IPS-NIHi7 (cell line): ENCODE data around the gene AGPAT4.
A peak's percentile ranks its signal among the peaks of the same experiment; 100 is the strongest.
"Not testable (repeated sequence)": the region's sequence is repeated elsewhere in the genome, so short reads cannot be mapped to it uniquely, and the experiment has no call there.

Experiments used
- DNase-seq: peaks from one replicate; pipeline ENCODE4 v3.0.0; 2012; ENCODE audit warnings: mixed read lengths; ENCODE audit errors: extremely low spot score

AGPAT4 gene

DNA sequence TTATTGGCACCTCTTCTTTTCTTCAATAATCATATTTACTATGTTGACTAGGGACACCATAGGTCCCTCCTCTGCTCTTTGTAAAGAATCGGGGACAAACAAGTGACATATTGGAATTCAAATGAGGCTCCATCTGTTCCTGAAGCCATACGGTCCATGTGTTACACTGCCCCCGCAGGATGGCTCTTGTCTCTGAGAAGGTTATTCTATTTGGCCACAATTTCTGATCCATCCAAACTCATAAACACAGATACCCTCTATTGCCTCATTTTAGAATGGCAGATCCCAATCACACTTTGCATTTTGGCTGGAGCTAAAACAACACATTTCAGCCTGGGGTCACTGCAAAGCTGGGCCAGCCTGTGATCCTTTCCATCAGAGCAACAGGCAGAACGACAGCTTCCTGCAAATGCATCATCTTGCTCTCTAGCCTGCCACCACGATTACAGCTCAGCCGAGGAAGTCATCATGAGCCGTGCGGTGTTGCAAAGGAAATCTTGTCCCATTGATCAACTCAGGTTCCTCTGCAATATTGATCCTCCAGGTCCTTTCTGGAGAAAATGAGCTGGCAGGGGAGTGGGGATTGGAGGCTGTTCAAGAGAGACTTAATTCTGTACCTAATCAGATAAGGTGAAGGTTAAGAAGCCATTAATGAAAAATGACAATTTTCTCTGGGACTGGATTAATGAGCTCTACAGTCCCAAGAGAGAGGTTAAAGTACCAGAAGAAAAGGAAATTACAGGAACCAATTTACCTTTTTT lies 73.1 kb downstream of the AGPAT4 start:
- DNase-seq, result no peak

DNA sequence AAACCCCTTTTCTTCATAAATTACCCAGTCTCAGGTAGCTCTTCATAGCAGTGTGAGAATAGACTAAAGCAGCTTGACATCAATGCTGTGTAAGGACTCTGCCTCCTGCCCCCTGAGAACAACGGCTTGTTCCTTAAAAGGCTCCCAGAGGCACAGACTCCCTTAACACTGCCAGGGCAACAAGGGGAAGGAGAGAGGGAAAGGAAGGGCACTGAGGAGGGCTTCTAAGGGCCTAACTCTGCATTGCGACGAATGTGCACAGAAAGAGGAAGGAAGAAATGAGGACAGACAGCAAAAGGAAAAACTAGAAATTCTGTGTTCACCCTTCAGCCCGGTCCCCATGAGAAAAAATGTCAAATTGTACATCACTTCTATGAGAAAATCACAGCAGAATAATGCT lies 74.0 kb downstream of the AGPAT4 start:
- DNase-seq, result no peak

DNA sequence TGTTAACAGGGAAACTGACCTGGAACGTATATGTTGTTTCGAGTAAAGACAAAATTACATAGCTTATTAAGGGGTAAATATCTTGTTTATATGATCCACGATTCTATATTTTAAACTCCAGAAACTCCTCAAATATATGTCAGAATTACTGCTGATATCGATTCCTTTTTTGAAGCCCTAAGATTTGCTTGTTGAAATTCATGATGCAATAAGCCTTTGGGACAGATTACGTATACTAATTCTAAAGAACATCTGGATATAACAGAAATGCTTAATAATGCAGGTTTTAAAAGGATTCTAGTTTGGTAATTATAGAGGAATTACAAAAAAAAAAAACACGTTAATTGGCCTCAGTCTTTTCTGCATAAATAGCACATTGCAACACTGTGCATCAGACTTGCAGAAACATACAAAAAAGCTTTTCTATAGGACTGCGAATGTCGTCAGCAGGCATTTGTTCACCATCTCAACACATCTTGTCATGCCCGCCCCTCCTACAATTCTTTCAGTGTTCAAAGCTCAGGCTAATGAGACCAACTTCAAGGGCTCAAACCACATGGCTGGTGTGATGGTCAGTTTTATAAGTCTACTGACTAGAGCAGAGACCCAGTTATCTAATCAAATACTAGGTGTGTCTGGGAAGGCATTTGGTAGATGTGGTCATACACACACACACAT lies 74.9 kb downstream of the AGPAT4 start:
- DNase-seq, result no peak

DNA sequence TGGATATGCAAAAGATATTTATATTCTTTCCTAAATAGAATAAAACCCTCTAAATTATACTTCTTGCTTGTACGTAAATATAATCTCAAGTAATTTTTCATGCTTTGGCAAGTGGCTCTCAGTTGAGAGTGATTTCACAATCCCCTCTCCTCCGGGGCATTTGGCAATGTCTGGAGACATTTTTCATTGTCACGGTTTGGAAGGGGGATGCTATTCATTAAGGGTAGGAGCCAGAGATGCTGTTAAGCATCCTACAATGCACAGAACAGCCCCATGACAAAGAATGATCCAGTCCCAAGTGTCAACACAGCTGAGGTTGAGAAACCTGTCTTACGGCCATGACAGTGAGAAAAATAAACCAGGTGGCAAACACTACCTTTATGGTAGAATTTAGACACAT lies 75.7 kb downstream of the AGPAT4 start:
- DNase-seq, result no peak

DNA sequence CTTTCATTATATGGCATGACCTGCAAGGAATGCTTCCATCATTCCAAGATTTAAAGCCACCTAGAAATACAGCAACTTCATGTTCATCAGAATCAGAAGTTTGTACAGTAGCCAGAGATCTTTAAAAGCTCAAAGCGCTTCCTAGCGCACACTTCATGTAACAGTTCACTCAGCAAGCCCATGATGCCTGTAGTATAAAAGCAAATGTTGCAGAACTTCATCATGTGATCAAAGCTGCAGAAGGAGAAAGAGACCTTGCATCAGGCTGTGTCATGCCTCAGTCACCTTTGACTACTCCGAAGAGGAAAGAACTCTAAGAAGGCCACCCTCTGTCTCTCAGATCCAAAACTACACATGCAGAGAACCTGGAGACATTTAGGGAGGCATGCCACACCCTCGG lies 78.5 kb downstream of the AGPAT4 start:
- DNase-seq, result no peak

DNA sequence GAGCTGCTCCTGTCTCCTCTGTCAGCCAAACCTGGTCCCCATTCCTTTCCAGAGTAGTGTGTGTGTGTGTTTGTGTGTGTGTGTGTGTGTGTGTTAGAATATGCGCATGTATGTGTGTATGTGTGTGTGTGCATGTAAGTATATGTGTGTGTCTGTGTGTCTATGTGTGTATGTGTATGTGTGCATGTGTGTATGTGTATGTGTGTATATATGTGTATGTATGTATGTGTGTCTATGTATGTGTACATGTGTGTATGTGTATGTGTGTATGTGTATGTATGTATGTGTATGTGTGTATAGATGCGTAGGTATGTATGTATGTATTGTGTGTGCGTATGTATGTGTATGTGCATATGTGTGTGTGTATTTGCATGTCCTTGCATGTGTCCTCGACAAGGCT lies 79.5 kb downstream of the AGPAT4 start:
- DNase-seq, result no peak

DNA sequence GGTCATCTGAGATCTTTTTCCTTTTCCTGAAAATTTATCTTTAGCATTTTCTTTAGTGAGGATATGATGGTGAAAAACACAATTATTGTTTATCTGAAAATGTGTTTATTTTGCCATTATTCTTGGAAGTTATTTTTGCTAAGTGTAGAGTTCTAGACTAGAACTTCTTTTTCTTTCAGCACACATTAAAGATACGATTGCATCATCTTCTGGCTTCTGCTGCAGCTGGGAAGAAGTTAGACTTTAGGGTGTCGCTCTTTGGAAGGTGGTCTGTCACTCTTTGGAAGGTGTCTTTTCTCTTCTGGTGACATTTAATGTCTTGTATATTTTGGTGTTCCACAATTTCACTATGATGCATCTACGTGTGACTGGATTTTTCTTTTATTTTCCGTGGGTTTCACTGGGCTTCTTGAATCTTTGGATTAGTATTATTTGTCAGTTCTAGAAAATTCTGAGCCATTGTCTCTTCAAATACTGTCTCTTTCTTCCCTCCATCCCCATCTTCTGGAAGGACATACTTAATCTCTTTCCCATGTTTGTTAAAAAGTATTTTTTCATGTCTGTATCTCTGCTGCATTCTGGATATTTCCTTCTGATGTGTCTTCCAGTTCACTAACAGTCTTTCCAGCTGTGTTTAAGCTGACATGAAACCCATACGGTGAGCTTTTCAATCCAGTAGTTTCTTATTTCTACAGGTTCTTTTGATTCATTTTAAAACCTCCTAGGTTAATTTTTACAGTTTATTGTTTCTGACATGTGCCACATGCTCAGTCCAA lies 81.0 kb downstream of the AGPAT4 start:
- DNase-seq, result no peak

DNA sequence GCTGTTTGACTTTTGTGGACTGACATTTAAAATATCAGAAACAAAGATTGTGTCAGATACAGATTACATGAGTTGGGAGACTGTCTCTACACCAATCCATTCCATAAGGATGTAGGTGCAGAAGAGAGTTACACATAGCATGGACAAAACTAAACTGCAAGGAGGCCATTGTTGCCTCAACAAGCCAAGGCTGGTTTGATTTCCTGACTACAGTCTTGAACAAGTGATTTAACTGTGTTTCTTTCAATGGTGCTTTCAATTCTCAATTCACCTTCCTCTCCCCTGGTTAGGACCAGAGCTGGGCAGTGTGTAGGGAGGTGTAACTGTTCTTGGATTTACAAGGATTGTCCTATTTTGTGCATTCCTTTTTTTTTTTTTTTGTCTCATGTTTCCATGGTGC lies 82.2 kb downstream of the AGPAT4 start:
- DNase-seq, result no peak

DNA sequence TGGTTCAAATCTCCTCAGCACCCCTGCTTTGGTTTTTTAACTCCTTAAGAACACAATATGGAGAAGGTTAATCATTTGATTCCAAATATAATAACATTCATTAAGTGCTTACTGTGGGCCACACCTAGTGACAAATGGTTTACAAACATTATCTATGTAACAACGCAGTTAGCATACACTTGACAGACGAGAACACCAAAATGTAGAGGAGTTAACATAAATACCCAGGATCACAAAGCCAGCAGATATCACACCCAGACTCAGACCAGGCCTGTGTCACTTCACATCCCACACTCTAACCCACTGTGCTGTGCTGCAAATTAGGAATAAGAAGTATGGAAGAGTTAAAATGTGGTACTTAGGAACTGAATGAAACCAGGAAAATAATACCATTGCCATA lies 82.9 kb downstream of the AGPAT4 start:
- DNase-seq, result no peak

DNA sequence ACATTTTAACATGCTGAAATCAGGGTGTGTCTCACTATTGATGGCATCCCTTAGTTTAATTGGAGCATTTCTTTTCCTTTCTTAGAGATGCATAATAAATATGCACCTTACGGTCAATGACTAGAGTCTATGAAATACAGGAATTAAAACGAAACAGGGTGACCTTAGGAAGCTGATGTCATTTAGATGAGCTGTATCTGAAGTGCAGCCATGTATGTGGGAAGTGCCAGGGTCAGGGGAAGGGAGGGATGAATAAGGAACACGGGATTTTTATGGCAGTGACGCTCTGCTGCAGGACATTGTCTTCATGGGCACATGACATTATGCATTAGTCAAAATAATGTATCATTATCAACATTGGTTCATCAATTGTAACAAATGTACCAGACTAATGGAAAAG lies 84.0 kb downstream of the AGPAT4 start:
- no peak for DNase-seq

DNA sequence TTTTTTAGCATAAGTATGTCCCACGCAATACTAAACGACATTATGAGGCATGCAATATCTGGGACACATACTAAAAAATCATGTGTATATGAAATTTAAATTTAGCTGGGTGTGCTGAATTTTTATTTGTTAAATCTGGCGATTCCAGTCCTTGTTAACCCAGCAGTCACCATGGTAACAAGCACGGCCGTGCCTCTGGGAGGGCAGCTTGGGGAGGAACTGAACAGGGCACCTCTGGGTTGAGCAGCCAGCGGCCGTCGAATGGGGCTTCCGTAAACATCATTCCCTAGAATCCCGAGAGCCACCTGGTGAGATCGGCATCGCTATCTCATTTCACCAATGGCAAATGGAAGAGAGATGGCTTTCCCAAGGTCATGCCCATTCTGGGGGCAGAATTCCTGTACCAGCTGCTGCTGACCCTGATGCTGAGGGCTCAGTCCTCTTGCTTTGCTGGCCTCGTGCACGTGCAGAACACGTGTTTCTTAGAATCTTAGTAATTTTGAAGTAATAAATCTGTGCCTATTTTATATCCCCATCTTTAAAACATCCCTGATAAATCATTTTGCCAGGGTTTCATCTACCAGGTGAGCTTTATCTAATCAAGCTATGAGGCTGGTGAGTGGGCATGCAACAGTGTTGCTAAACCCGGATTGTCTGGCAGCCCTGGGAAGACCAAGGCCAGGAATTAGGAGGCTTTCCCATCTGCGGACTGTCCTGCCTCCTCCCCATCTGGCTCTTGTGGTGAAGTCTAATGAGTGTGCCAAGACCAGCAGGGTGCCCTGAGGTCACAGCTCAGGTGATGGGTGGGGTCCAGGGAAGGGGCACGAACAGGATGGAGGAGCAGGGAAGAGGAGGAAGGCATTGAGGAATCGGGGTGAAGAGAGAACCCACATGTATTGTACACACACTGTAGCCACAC lies 85.1 kb downstream of the AGPAT4 start:
- DNase-seq, result no peak

DNA sequence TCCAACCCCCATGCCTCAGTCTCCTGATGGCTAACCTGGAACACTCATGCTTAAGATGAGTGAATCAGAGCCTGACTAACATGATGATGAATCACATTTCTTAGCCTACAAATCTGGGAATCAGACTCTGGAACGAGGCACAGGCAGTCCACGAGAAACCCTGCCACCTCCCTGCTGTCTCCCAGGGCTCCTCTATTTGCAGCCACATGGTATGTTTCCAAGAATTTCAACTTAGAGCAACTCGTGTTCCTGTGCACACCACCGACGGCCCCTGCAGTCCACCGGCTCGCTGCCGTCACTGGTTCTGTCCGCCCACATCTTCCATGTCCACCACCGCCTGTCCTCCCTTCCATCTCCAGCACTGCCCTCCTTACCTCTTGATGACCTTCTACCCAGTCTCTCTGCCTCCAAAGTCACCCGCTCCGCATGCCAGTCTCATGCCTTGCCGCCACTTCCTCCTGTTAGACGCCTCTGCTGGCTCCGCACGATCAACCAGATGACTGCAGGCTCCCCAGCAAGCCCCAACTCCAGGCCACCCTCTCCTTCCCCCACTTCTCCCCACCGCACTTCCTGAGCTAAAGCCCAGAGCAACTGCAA lies 87.6 kb downstream of the AGPAT4 start:
- DNase-seq, result no peak

DNA sequence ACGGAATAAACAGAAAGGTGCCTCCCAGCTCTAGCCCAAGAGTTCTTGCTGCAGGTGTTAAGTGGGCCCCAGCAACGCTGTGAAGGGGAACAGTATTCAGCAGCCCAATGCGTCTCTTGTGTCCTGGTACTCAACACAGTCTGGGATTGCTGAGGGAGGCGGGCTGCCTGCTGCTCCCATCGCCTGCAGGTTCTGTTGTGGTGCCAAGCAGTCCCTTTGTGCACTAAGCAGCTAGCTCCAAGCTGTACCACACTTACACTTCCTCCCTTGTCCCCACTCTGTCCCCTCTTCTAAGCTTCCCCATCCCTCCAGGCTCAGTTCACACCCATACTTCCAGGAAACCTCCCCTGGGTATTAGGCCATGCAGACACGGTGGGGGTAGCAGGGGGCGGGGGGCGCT lies 92.7 kb downstream of the AGPAT4 start:
- DNase-seq, result no peak

DNA sequence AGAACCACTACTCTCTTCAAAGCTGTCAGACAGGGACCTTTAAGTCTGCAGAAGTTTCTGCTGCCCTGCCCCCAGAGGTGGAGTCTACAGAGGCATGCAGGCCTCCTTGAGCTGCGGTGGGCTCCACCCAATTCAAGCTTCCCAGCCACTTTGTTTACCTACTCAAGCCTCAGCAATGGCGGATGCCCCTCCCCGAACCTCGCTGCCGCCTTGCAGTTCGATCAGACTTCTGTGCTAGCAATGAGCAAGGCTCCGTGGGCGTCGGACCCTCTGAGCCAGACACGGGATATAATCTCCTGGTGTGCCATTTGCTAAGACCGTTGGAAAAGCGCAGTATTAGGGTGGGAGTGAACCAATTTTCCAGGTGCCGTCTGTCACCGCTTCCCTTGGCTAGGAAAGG lies 95.7 kb downstream of the AGPAT4 start:
- DNase-seq, result not testable (repeated sequence)

DNA sequence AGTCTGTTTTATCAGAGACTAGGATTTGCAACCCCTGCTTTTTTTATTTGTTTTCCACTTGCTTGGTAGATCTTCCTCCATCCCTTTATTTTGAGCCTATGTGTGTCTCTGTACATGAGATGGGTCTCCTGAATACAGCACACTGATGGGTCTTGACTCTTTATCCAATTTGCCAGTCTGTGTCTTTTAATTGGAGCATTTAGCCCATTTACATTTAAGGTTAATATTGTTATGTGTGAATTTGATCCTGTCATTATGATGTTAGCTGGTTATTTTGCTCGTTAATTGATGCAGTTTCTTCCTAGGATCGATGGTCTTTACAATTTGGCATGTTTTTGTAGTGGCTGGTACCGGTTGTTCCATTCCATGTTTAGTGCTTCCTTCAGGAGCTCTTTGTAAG lies 97.4 kb downstream of the AGPAT4 start:
- DNase-seq, result not testable (repeated sequence)

DNA sequence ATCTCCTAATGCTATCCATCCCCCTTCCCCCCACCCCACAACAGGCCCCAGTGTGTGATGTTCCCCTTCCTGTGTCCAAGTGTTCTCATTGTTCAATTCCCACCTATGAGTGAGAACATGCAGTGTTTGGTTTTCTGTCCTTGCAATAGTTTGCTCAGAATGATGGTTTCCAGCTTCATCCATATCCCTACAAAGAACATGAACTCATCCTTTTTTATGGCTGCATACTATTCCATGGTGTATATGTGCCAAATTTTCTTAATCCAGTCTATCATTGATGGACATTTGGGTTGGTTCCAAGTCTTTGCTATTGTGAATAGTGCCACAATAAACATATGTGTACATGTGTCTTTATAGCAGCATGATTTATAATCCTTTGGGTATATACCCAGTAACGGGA lies 101.1 kb downstream of the AGPAT4 start:
- not testable (repeated sequence) for DNase-seq

DNA sequence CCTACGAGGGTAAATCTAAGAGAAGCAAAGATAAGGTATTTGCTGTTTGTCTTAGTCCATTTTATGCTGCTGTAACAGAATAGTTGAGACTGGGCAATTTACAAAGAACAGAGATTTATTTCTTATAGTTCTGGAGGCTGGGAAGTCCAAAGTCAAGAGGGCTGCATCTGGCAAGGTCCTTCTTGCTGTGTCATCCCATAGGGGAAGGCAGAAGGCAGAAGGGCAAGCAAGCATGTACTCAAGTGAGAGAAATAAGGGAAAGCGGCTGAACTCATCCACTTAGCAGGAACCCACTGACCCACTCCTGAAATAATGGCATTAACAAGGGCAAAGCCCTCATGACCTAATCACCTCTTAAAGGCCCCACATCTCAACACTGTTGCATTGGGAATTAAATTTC lies 102.7 kb downstream of the AGPAT4 start:
- DNase-seq, result no peak

DNA sequence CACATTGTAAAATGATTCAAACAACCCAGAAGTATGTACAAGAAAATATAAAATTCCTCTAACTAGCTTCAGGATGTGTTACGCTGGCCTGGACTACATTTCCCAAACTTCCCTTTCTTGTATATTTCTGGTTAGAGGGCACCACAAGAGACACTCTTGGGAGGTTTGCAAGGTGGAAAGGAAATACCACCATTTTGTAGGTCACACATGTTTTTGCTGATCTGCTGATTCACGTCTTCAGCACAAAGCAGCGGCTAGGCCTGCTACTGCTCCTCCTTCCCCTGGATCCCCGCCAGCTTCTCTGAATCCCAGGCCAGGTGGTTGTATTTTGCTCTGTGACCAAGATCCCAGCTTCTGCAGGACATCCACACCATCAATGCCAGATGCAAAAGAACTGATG lies 104.2 kb downstream of the AGPAT4 start:
- no peak for DNase-seq

DNA sequence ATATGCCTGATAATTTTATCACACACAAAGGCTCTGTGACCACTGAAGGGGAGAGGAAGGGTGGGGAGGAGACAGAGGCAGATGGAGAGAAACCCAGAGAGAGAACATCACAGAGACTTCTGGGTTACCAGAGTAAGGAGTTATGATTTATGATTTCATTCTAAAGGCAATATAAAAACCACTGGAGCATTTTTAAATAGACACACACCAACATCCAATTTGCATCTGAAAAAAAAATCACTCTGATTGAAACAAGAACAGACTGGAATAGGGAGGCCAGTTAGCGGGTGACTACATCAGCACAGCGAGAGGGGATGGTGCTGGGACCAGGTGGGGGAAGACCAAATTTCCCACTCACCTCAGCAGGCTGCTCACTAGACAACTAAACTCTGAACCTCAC lies 104.8 kb downstream of the AGPAT4 start:
- no peak for DNase-seq

DNA sequence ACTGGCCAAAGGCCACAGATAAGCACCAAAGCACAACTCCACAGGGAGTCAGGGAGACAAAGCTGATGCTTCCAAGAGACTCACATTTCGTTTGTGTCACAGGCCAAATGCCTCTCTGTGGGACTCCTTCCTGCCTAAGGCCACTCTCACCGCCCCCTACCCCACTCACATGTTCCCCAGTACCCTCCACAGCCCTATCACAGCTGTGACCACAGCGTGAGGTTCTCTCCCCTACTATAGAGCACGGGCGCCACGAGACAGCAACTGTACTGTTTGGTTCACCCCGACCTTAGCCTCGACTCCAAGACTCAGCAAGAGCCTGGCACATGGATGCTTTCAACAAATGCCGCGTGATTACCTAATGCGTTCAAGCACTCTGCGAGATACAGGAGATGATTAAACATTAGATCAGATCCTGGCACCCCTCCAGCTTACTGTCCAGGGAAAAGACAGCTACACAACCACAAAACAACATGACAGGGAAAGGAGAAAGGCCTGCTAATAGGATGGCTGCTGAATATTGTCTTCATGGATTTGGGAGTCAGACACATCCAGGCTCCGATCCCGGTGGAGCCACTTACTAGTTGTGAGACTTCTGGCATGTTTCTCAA lies 105.5 kb downstream of the AGPAT4 start:
- peak; percentile 65 for DNase-seq

DNA sequence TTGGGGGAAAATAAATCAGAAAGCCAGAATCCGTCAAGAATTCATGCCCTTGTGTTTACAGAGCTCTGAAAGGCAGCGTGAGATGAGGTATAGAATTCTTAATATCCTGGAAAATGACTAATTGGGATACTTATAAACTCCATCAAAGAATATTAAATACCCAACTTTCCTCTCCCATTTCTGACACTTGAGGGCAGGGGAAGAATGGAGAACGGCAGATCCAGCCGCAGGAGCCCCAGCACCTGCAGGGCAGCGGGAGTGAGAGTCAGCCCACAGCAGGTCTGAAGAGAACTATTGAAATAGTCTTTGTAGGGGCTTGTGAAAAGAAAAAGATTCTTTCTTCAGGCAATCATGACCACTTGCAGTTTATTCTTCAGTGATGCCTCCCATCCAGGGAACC lies 107.2 kb downstream of the AGPAT4 start:
- DNase-seq, result no peak
